Renal cortical epithelial cell (primary cell): ENCODE measurements around the gene TULP4. TPM values are rescaled to one million over a fixed set of nuclear protein-coding genes. Genes with fewer than 3 reads are reported as not detected.
"Not testable (repeated sequence)": the region's sequence is repeated elsewhere in the genome, so short reads cannot be mapped to it uniquely, and the experiment has no call there.

ENCODE experiments used
- DNase-seq: peaks from one replicate; pipeline ENCODE4 v3.0.0-alpha.2; 2011; ENCODE audit warnings: low read depth
- total RNA-seq: library from RNA; depleted of rRNA; stranded (reverse); fragments of >200 nt; gene quantifications from 2 replicates; pipeline ENCODE4 v1.2.3, GENCODE V29; 2014

The TULP4 gene
- total RNA-seq, 1 donor from 2014 or later = 141 TPM

DNA sequence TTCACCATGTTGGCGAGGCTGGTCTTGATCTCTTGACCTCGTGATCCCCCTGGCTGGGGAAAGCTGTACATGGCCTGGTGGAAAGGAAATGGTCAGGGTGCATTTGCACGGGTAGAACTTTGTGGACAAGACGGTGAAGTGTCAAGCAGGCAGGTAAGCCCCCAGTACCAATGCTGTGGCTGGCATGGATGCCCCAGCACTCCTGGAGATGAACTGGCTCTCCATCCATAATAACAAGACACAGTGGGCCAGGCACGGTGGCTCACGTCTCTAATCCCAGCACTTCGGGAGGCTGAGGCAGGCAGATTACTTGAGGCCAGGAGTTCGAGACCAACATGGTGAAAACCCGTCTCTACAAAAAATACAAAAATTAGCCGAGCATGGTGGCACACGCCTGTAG lies 210.4 kb downstream of the TULP4 start:
- no peak for DNase-seq

DNA sequence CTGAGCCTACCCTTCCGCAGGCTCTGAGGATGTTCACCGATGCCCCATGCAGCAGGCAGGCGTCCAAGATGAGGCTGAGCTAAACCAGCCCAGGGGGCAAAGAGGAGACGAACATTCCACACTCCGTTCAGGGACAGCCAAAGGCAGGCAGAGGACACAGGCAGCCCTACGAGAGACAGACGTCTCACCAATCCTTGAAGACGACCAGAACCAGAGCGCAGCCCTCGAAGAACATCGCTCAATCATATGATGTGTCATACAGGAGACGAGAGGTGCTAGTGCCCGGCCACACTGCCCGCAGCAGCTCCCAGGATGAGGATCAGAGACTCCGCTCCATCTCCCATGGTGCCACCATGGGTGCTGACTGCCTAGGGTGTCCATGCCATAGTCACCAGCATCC lies 212.0 kb downstream of the TULP4 start:
- DNase-seq = no peak

DNA sequence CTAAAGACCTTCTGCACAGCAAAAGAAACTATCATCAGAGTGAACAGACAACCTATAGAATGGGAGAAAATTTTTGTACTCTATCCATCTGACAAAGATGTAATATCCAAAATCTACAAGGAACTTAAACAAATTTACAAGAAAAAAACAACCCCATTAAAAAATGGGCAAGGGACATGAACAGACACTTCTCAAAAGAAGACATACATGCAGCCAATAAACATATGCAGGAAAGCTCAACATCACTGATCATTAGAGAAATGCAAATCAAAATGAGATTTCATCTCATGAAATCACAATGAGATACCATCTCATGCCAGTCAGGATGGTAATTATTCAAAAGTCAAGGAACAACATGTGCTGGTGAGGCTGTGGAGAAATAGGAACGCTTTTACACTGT lies 215.6 kb downstream of the TULP4 start:
- DNase-seq = not testable (repeated sequence)

DNA sequence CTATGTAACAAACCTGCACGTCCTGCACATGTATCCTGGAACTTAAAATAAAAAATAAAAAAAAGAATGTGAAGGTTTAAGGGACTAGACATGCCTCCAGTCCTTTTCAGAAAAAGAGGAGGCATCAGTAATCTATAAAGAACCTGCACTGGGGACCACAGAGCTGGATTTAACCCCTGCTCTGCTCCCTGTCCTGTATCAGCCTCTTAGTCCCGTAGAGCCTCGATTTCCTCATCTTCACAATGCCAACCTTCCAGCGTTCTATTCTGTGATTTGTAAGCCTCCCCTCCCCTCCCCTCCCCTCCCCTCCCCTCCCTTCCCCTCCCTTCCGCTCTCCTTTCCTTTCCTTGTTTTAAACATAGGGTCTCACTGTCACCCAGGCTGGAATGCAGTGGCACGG lies 216.6 kb downstream of the TULP4 start:
- no peak for DNase-seq

DNA sequence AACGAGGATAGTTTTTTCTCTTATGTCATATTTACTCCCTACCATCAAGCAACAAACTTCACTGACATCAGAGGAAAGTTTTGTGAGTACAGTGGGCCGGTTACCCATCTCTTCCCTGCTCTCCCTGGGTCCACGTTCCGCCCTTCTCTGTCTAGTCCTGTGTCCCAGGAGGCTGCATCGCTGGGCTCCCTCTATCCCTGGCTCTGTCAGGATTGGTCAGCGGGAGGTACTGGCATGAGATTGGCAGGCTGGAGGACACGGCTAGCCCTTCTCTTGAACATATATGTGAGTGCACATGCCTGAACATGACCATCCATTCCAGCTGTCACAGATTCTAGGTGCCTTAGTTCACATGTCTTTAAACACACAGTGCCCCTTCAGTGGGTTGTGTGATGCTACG lies 217.4 kb downstream of the TULP4 start:
- no peak for DNase-seq

DNA sequence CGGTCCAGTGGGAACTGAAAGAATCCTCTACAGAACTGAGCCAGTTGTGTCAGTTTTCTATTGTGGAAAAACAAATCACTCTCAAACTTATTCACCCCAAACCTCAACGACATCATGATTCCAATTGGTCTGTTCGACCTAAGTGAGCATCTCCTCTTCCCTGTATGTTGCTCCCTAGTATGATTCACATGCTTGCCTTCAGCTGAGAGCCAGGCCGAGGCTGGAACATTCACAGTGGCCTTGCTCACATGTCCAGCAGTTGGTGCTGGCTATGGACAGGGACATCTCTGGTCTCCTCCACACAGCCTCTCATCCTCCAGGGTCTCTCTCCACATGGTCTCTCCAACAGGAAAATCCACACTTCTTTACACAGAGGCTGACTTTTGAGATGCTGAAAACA lies 219.3 kb downstream of the TULP4 start:
- DNase-seq = no peak

DNA sequence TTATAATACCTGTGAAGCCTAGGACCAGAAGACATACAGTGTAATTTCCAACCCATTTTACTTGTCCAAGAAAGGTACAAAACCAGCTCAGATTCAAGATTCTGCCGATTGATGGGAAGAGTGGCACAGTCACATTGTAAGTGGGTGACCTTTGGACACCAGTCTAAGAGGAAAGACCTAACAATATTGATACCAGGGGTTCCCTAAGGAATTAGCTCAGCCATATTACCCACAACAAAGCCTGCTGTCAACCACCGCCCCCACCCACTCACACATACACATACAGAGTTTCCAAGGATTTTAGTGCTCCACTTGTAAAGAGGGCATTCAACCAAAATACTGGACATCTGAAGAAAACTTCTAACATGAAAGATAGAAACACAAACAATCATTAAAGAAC lies 219.7 kb downstream of the TULP4 start:
- no peak for DNase-seq

DNA sequence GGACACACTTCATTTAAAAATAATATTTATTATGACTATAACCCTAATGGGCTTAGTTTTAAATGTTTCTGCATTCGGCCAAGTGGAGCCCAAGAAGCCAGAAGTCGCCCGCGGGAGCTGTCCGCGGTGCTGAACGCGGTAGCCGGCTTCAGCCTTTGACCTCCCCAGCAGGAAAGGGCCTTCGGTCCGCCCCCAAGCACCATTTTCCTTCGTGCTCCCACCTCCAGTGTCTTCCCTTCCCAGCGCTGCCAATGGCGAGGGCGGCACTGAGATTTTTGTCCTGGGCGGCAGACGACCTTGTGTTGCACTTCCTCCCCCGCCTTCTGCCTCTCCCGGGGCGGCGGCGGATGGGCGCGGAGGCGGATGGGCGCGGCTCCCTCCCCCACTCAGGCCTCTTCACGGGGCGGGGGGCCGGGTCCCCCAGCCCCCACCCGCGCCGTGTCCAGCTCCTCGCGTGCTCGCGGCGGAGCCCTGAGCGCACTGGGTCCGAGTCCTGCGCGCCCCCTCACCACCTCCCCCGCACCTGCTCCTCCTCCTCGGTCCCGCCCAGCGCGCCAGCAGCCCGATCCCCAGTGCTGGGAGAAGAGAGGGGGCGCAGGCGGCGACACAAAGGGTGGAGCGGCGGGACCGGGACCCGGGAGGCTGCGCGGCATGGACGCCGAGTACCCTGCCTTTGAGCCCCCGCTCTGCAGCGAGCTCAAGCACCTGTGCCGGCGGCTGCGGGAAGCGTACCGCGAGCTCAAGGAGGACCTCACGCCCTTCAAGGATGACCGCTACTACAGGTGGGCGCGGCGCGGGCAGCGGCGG lies 224.0 kb downstream of the TULP4 start:
- peak; percentile 63 for DNase-seq

DNA sequence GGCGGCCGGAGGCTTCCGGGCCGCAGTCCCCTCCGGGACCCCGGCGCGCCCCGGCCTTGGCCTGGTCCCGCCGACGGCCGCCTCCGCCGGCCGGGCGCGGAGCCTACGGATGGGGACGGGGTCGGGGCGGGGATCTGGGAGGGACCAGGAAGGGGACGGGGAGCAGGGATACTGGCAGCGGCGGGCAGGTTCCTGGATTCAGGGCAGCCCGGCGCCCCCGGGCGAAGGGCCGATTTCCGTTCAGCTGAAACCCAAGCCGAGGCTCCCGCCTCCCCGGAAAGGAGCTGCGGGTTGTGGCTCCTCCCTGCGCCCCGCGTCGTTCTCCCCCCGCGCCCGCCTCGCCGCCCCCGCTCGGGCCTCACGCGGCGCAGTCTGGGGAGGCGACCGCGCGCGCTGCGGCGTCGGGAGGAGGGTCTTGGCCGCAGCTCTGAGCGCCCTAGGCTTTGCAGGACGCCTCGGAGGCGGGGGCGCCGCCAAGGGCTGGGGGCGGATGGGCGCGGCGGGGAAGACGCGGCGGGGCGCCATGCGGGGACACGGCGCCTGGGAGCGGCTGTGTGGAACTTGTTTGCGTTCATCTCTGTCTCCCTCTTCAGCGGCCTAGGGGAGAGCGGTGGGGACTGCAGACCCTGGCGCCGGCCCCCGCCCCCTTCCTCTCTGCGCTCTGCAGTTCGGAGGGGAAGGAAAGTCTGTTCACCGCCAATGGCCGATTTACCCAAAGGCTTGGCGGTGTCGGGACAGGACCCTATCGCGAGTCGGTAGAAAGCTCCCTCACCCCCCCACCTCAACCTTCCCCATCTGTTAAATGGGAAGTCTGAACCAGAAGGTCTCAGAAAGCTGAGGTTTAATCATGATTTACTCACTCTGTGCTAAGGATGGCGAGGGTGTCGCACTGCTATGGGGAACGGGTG lies 224.9 kb downstream of the TULP4 start:
- peak; percentile 6 for DNase-seq

DNA sequence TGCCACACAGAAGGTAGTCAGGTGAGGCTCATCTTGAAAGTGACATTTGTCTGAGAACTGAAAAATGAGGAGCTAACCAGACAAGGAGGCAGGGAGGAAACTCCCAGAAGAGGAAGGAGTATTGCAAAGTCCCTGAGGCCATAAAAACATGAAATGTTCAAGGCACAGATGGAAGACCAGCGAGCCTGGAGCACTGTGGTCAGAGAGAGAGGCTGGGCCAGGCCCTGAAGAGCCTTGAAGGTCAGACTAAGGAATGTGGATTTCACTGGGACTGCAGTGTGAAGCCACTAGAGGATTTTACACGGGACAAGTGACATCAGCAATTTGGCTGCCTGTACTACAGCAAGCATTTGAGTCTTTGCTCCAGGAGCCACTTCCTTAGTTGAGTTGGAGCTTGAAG lies 226.5 kb downstream of the TULP4 start:
- no peak for DNase-seq

DNA sequence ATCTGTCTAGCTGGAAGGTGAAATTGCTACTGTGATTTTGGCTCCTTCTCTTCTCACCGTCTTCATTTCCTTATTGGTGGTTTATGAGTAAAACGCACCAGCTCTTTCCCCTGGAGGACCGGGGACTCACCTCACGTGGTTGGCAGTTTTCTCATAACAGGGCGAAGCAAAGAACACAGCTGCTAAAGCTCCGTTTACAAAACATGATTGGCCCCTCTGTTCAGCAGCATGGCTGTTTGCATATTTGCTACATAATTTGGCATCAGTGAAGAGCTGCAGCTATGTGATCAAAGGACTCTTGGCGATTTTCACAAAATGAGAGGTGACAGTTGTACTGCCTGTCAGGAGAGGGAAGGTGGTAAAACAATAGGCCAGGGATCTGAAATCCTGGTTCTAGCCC lies 227.1 kb downstream of the TULP4 start:
- no peak for DNase-seq

DNA sequence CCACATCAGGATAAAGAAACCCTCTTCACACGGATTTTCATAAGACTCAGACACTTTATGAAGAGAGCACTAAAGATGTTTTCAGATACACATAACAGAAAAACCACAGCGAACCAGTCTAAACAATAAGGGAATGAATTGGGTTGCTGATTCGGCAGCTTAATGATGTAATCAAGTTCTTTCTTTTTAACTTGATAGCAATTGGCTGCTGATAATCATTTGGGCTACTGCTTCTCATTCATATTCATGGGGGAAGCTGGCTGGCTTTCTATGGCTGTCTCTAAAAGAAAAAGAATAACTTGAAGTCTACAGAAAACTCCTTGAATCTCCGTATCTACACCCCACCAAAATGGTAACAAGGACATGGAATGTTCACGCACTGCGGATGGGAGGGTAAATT lies 227.6 kb downstream of the TULP4 start:
- DNase-seq = no peak

DNA sequence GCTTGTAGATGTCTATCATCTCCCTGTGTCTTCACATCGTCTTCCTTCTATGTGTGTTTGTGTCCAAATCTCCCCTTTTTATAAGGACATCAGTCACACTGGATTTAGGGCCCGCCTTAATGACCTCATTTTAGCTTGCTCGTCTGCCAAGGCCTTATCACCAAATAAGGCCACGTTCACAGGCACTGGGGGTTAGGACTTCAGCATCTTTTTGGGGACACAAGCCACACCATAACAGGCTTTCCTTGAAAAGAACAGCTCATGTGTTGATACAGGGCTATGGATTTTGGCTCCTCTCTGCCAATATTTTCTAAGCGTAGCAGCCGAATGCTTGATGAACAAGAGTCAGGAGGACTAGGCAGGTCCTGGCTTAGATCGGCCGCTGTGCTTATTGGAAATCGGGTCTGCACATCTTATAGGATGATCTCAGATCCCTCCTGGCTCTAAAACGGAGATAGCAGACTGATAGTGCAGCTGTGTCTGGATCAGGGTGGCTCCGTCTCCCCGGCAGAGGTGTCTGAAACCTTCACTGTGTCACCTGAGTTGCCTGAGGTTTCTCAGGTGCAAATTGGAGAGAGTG lies 231.4 kb downstream of the TULP4 start:
- DNase-seq = no peak

DNA sequence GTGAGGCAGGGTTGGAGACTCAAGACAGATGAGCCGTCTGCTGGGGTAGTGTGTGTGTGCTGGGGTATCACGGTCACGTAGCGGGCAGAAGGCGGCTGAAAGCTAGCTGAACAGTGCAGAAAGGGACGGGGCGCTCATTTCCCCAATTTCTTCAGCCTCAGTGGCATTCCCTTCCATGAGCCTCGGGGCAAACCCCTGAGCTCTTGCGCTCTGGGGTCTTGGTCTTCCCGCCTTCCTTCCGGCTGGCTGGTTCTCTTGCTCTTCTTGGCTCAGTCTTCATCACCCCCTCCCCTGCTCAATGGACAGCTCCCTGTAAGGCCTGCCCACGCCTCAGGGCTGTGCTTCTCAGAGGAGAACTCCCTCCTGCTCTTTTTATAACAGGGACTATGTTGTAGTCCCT lies 232.2 kb downstream of the TULP4 start:
- no peak for DNase-seq

DNA sequence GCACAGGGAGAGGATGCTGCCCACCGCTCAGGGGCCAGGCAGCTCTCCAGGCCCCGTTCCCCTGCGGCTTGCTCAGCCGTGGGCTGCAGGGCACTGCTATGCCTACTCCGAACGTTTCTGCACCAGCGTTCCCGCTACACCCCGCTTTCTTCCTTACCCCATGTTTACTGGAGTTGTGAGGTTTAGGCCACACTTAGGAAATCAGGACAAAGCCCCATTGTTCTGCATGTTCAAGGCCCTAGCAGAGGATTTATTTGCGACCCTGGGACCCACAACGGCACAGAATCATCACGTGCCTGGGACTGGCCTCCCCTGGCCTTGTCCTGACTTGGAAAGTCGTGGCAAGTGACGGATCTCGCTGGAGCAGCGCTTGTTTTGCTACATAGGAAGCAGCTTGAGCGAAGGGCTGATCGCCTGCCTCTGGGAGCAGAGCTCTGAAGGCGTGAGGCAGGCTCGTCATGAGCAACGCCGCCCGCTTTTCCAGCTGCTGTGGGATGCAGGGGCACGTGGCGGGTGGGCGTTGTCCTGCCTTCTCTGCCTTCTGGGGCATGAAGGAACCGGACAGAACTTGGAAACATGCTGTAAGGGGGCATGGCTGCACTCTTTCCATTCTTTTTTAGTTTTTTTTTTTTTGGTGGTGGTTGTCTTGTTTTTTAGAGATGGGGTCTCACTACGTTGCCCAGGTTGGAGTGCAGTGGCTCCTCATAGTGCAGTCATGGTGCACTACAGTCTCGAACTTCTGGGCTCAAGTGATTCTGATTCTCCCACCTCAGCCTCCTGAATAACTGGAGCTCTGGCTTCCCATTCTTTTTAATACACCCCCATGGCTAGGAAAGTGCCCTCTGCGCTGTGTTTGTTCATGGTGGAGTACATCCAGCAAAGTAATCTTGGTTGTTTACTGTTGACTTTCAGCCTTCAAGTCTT lies 233.0 kb downstream of the TULP4 start:
- no peak for DNase-seq

DNA sequence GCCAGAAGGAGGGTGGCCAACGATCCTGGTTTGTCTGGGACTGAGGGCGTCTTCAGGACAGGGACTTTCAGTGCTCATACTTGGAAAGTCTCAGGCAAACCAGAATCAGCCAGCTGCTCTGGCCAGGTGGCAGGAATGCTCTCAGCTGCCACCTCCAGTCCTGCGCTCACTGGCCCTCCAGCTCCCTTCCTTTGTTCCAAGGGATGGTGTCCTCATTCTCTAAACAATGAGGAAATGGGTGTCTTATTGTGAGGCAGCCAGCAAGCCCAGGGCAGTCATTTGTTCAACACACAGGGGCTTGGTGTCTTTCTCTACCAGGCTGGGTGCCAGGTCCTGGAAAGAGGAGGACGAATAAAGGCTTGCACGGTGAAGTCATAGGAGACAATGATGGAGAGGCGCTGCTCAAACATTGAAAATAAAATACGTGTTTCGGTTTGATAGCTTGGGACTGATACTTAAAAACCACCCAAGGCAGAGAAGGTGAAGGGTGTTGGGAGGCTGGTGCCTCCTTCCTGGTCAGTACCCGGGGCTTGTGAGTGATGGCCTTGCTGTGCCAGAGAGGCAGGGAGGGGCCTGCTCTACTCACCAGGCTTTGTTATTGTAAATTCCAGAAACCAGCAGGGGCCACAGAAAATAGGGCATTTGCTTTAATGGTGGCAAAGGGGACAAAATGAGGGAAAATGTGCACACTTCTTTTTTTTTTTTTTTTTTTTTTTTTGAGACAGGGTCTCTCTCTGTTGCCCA lies 236.3 kb downstream of the TULP4 start:
- DNase-seq = no peak

DNA sequence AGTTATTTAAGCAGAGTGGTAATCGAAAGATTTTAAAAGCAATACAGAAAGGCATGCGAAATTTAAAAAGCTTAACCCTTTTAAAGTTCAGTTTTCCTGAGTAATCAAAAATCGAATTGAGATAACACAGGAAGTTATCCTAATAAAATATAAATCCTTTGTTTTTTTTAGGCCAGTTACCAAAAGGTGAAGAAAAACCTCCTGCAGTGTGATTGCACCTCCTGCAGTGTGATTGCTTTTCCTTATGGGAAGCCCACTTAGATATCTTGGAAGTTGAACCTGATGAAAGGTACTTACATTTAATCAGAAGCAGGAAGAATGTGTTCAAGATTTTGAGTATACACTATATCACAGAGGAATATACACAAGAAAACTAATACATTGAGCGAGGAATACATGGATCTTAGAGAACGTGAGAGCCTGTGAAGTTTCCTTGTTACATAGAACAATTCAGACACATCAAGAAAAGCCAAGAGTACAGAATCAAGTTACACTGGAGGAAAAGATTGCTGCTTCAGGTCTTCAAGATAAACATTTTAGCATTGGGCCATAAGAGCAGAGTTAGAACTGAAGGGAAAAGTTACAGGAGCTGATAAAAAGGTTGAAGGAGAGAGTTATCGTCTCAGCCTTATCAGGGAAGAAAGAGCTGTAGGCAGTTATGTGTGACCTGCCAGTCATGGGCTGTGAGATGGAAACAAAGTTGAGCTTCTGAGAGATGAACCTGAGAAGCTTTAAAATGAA lies 240.0 kb downstream of the TULP4 start:
- no peak for DNase-seq

DNA sequence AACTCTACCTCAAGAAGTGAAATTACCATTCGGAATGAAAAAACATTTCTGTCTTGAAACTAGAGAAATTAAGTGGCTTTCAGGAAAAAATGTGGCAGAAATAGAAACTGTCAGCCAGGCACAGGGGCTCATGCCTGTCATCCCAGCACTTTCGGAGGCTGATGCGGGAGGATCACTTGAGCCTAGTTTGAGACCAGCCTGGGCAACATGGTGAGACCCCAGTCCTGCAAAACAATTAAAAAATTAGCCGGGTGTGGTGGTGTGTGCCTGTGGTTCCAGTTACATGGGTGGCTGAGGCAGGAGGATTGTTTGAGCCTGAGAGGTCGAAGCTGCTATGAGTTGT lies 240.5 kb downstream of the TULP4 start:
- DNase-seq = no peak

DNA sequence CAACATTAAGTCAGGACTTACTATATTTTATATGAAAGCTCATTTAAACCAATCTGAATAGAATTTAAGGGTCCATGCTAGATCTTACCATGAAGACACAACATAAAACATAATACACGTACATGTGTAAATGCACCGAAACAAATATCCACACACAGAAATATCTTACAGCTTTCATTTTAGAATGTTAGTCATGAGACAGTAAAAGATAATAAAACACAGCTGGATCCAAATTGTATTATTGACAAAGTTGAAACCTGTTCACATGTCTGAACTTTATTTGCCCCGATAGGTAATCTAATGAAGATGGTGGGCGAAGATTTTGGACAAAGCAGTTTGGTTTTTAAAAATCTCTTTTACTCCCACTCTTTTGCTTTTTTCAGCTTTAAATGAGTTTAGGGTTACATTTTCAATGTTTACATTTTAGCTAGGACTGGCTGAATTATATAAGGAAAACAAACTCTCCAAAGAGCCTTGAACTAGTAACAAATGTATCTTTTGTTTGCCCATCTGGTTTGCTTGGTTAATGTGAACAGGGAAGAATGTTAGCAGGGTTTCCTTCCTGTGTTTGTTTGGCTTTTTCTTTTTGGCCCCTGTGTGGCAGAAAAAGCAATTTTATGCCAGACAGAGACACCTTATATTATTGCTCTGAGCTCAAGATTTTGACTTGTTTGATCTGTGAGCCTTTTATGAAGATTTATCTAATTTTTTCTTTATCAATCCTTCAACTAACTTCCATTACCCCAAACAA lies 242.5 kb downstream of the TULP4 start:
- no peak for DNase-seq

DNA sequence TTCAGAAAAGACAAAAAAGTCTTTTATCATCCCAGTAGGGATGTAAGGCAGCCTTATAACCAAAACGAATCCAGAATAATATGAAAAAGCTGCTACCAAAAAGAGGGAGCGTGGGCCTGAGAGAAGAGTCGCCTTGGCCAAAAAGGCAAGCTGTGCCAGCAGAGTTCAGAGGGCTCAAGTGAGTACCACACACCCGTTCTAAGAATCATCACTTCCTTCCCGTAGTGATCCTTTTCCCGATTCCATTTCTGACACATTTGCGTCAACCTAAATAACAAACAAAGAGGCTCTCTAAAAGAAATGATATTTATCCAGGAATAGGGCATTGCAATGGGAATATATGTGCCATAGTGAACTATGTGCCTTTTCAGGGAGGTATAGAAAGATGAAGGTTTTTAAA lies 243.8 kb downstream of the TULP4 start:
- DNase-seq = no peak
